ENCODE results near the gene AGAP2. TPM values are rescaled to one million over a fixed set of nuclear protein-coding genes. Genes with fewer than 3 reads are reported as not detected.

The AGAP2 gene
- total RNA-seq, 6 donors from 2014 or later, result 2.0 to 7.3 (median 5.8) TPM

- ATAC-seq (ENCODE audit: low FRiP score in 2 of 2), result peak; percentile 1 to 35
- Histone ChIP-seq H3K9me3 (no peaks in the 10 kb centered on the region), H3K27me3 (no peaks in the 10 kb centered on the region), H3K27ac (peak overlapping the region; percentile 60 to 80 (median 68)), H3K36me3 (peaks cover 0 to 18% (median 8%) of the 10 kb centered on the region in 4 donors), H3K4me3 (peak overlapping the region; percentile 62 to 89 (median 70)), H3K4me1 (peaks cover 7 to 24% (median 15%) of the 10 kb centered on the region in 4 donors)
- TF ChIP-seq EP300 (IDR thresholded peaks at IDR 0.05), result no peak
- TF ChIP-seq POLR2A (IDR thresholded peaks at IDR 0.05), result no peak
- TF ChIP-seq POLR2AphosphoS5 (IDR thresholded peaks at IDR 0.05), result no peak
- peak in 5 of 6 experiments; percentile 14 to 60 (median 35) for TF ChIP-seq CTCF (IDR thresholded peaks at IDR 0.05)
- DNase-seq, result peak in 1 of 2 donors; percentile 88
- WGBS, 2 donors, result 66 to 70% methylated on average over 37 to 66 of the region's 76 CpGs
Observed at GRCh38 chr12:57726884-57727757, 11.4 kb downstream of the AGAP2 start.

GRCh38 chr12:57726151-57726883, 12.2 kb downstream of the AGAP2 start:
- Histone ChIP-seq H3K4me3 (peak overlapping the region; percentile 62 to 89 (median 70)), H3K9me3 (no peaks in the 10 kb centered on the region), H3K36me3 (peaks cover 0 to 24% (median 12%) of the 10 kb centered on the region in 4 donors), H3K27ac (peak overlapping the region; percentile 60 to 80 (median 72)), H3K4me1 (peaks cover 7 to 24% (median 15%) of the 10 kb centered on the region in 4 donors), H3K27me3 (no peaks in the 10 kb centered on the region)
- WGBS, 2 donors, result 41 to 46% methylated on average over 22 to 61 of the region's 79 CpGs
- TF ChIP-seq CTCF (IDR thresholded peaks at IDR 0.05), result peak; percentile 58 to 77 (median 70)
- no peak for TF ChIP-seq POLR2AphosphoS5 (IDR thresholded peaks at IDR 0.05)
- ATAC-seq (ENCODE audit: low FRiP score in 2 of 2) (peak; percentile 76 to 83), DNase-seq (peak; percentile 75 to 93)

DNA sequence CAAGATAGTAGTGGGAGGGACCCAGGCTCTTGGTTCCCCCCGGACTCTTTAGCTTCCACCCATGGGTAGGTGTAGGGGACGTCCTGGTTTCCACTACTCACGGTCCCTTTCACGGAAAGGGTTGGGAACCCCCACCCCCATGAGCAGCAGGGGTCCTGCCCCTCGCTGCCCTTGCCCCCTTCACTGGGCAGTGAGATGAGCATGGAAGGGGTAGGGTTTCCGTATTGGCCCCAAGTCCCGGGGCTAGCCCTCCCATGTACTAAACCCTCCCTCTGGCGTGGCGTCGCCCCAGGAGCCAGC, 12.7 kb downstream of the AGAP2 start:
- Histone ChIP-seq H3K36me3 (peaks cover 0 to 28% (median 16%) of the 10 kb centered on the region in 4 donors), H3K27me3 (no peaks in the 10 kb centered on the region), H3K9me3 (no peaks in the 10 kb centered on the region), H3K4me3 (peak overlapping the region in 3 of 4 donors; percentile 67 to 89 (median 73)), H3K27ac (peak overlapping the region in 2 of 4 donors; percentile 72 to 80), H3K4me1 (peaks cover 7 to 24% (median 15%) of the 10 kb centered on the region in 4 donors)
- DNase-seq (no peak), ATAC-seq (ENCODE audit: low FRiP score in 2 of 2) (no peak)
- 20 to 60% methylated on average over 7 of the region's 10 CpGs for WGBS, 2 donors
- TF ChIP-seq POLR2AphosphoS5 (IDR thresholded peaks at IDR 0.05) (no peak), POLR2A (IDR thresholded peaks at IDR 0.05) (no peak), CTCF (IDR thresholded peaks at IDR 0.05) (no peak), EP300 (IDR thresholded peaks at IDR 0.05) (no peak)

GRCh38 chr12:57724936-57725740, 13.4 kb downstream of the AGAP2 start:
- no peaks in the 10 kb centered on the region for H3K27me3 ChIP-seq
- no peak for DNase-seq
- no peaks in the 10 kb centered on the region for H3K9me3 ChIP-seq
- TF ChIP-seq EP300 (IDR thresholded peaks at IDR 0.05) (no peak), POLR2A (IDR thresholded peaks at IDR 0.05) (no peak), POLR2AphosphoS5 (IDR thresholded peaks at IDR 0.05) (no peak), CTCF (IDR thresholded peaks at IDR 0.05) (no peak)
- peaks cover 7 to 24% (median 15%) of the 10 kb centered on the region in 4 donors for H3K4me1 ChIP-seq
- no peak overlapping the region for H3K4me3 ChIP-seq
- H3K36me3 ChIP-seq, result peaks cover 0 to 34% (median 22%) of the 10 kb centered on the region in 4 donors
- WGBS, 2 donors, result 71 to 72% methylated on average over 7 to 9 of the region's 11 CpGs
- no peak overlapping the region for H3K27ac ChIP-seq
- ATAC-seq (ENCODE audit: low FRiP score in 2 of 2), result no peak
